ENCODE measurements around the gene KCNIP1.

- TF ChIP-seq CTCF (IDR thresholded peaks at IDR 0.05; ENCODE audit: poor library complexity, severe bottlenecking) (no peak), EP300 (conservative IDR thresholded peaks at IDR 0.05; ENCODE audit: poor library complexity, severe bottlenecking) (no peak), POLR2AphosphoS5 (IDR thresholded peaks at IDR 0.05) (no peak), EZH2 (IDR thresholded peaks at IDR 0.05; ENCODE audit: borderline replicate concordance, insufficient read depth, low read length, poor library complexity, severe bottlenecking) (no peak)
Observed at GRCh38 chr5:170627271-170627670, 123.5 kb downstream of the KCNIP1 start.
